GM23338 (cell line): ENCODE data around the gene USP33. TPM values are rescaled to one million over a fixed set of nuclear protein-coding genes. Genes with fewer than 3 reads are reported as not detected.

Source experiments
- ATAC-seq: fragments of 200-7000 bp; cut with Tn5 transposase; 3 replicates; pipeline ENCODE4 v1.9.1; 2020
- DNase-seq: peaks from one replicate; pipeline ENCODE4 v3.0.0-alpha.2; 2015; ENCODE audit warnings: low spot score
- H2AFZ ChIP-seq: fragments of 200-600 bp; sonication (generic); 2 replicates; pipeline ENCODE4 v1.8.0; 2016; ENCODE audit warnings: antibody characterized with exemption, mild to moderate bottlenecking, moderate library complexity
- H3F3A ChIP-seq: fragments of 200-600 bp; sonication (generic); replicated peaks from 2 replicates; pipeline ENCODE4 v1.8.0; 2017; ENCODE audit warnings: antibody characterized with exemption, mixed run types, low read depth
- H3K27ac ChIP-seq: fragments of 200-600 bp; sonication (generic); 2 replicates; pipeline ENCODE4 v1.6.1; 2016; ENCODE audit warnings: low read depth
- H3K27me3 ChIP-seq: fragments of 200-600 bp; sonication (generic); 2 replicates; pipeline ENCODE4 v1.8.0; 2016; ENCODE audit warnings: mild to moderate bottlenecking, mixed run types, moderate library complexity; ENCODE audit not compliant: insufficient read depth
- H3K36me3 ChIP-seq: fragments of 200-600 bp; sonication (generic); 2 replicates; pipeline ENCODE4 v1.8.0; 2016; ENCODE audit warnings: mild to moderate bottlenecking; ENCODE audit not compliant: insufficient read depth
- H3K4me1 ChIP-seq: fragments of 200-600 bp; sonication (generic); 2 replicates; pipeline ENCODE4 v1.8.0; 2016; ENCODE audit warnings: mild to moderate bottlenecking, moderate library complexity; ENCODE audit not compliant: insufficient read depth
- H3K4me2 ChIP-seq: fragments of 200-600 bp; sonication (generic); 2 replicates; pipeline ENCODE4 v1.7.1; 2017; ENCODE audit warnings: mixed run types
- H3K4me3 ChIP-seq: fragments of 200-600 bp; sonication (generic); 2 replicates; pipeline ENCODE4 v1.6.1; 2016; ENCODE audit warnings: mixed run types
- H3K79me2 ChIP-seq: fragments of 200-600 bp; sonication (generic); replicated peaks from 2 replicates; pipeline ENCODE4 v1.8.0; 2017; ENCODE audit warnings: mild to moderate bottlenecking; ENCODE audit not compliant: insufficient read depth
- H3K9me2 ChIP-seq: fragments of 200-600 bp; sonication (generic); 2 replicates; pipeline ENCODE4 v1.8.0; 2017; ENCODE audit not compliant: insufficient read depth
- H4K20me1 ChIP-seq: fragments of 200-600 bp; sonication (generic); replicated peaks from 2 replicates; pipeline ENCODE4 v1.8.0; 2017; ENCODE audit warnings: mild to moderate bottlenecking; ENCODE audit not compliant: insufficient read depth
- H3K27ac Mint-ChIP-seq: 2 replicates; pipeline ENCODE4 v1.8.0; 2020; ENCODE audit warnings: inconsistent platforms, mild to moderate bottlenecking, moderate library complexity, mixed read lengths
- H3K27me3 Mint-ChIP-seq: 3 replicates; pipeline ENCODE4 v1.8.0; 2022; ENCODE audit warnings: low read depth, mild to moderate bottlenecking, moderate library complexity, mixed read lengths, inconsistent platforms; ENCODE audit not compliant: insufficient read depth, poor library complexity
- H3K36me3 Mint-ChIP-seq: 3 replicates; pipeline ENCODE4 v1.8.0; 2021; ENCODE audit warnings: low read depth, mild to moderate bottlenecking, inconsistent platforms, moderate library complexity, mixed read lengths
- H3K4me1 Mint-ChIP-seq: 3 replicates; pipeline ENCODE4 v1.8.0; 2020; ENCODE audit warnings: mild to moderate bottlenecking, inconsistent platforms, mixed read lengths
- H3K4me3 Mint-ChIP-seq: 3 replicates; pipeline ENCODE4 v1.8.0; 2021; ENCODE audit warnings: moderate library complexity, mild to moderate bottlenecking, inconsistent platforms, mixed read lengths
- H3K9me3 Mint-ChIP-seq: 3 replicates; pipeline ENCODE4 v1.8.0; 2020; ENCODE audit warnings: moderate library complexity, mild to moderate bottlenecking, inconsistent platforms, mixed read lengths
- NANOG ChIP-seq: IDR thresholded peaks from 2 replicates; pipeline ENCODE4 v1.6.1; 2016; ENCODE audit warnings: antibody characterized with exemption, borderline replicate concordance
- STAT1 ChIP-seq: IDR thresholded peaks from one replicate; pipeline ENCODE4 v1.6.1; 2016; ENCODE audit warnings: antibody characterized with exemption; ENCODE audit not compliant: unreplicated experiment
- ZNF114 ChIP-seq: fragments of 250-450 bp; sonication (Bioruptor Pico); IDR thresholded peaks from 2 replicates; pipeline ENCODE4 v1.5.0; 2020; ENCODE audit warnings: mild to moderate bottlenecking, moderate library complexity
- polyA plus RNA-seq: library from polyadenylated mRNA; unstranded; fragments of >200 nt; fragmentation: Nextera tagmentation; extraction: Ambion mirVana; gene quantifications from 2 replicates; pipeline ENCODE4 v1.2.1, GENCODE V29; 2016
- total RNA-seq: library from RNA; depleted of rRNA; stranded (reverse); fragments of >200 nt; shearing (Covaris generic); gene quantifications from 2 replicates; pipeline ENCODE4 v1.2.3, GENCODE V29; 2014
- TF ChIP-seq, protein P1 (sequence below): fragments of 250-450 bp; sonication (Bioruptor Pico); IDR thresholded peaks from 2 replicates; pipeline ENCODE4 v1.5.0; 2020; ENCODE audit warnings: mild to moderate bottlenecking, moderate library complexity
- TF ChIP-seq, protein P2 (sequence below): IDR thresholded peaks from 2 replicates; pipeline ENCODE4 v1.6.1; 2016; ENCODE audit warnings: antibody characterized with exemption

USP33 gene
- total and polyA plus RNA-seq, 2 experiments from 2014 or later, result 42.4 to 63.9 TPM

DNA sequence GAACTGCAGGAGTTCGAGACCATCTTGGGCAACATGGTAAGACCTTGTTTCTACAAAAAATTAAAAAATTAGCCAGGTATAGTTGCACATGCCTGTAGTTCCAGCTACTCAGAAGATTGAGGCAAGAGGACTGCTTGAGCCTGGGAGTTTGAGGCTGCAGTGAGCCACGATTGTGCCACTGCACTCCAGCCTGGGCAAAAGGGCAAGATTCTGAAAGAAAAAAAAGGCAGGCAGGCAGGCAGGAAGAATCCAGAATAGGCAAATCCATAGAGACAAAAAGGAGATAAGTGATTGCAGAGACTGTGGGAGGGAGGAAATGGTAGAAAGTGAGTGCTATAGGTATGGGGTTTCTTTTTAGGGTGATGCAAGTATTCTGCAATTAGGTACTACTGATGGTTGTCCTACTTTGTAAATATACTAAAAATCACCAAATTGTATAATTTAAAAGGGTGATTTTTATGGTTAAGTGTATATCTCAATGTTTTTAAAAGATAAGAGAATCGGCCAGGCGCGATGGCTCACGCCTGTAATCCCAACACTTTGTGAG, 106.6 kb downstream of the USP33 start (continued):
- TF ChIP-seq, protein P1, sequence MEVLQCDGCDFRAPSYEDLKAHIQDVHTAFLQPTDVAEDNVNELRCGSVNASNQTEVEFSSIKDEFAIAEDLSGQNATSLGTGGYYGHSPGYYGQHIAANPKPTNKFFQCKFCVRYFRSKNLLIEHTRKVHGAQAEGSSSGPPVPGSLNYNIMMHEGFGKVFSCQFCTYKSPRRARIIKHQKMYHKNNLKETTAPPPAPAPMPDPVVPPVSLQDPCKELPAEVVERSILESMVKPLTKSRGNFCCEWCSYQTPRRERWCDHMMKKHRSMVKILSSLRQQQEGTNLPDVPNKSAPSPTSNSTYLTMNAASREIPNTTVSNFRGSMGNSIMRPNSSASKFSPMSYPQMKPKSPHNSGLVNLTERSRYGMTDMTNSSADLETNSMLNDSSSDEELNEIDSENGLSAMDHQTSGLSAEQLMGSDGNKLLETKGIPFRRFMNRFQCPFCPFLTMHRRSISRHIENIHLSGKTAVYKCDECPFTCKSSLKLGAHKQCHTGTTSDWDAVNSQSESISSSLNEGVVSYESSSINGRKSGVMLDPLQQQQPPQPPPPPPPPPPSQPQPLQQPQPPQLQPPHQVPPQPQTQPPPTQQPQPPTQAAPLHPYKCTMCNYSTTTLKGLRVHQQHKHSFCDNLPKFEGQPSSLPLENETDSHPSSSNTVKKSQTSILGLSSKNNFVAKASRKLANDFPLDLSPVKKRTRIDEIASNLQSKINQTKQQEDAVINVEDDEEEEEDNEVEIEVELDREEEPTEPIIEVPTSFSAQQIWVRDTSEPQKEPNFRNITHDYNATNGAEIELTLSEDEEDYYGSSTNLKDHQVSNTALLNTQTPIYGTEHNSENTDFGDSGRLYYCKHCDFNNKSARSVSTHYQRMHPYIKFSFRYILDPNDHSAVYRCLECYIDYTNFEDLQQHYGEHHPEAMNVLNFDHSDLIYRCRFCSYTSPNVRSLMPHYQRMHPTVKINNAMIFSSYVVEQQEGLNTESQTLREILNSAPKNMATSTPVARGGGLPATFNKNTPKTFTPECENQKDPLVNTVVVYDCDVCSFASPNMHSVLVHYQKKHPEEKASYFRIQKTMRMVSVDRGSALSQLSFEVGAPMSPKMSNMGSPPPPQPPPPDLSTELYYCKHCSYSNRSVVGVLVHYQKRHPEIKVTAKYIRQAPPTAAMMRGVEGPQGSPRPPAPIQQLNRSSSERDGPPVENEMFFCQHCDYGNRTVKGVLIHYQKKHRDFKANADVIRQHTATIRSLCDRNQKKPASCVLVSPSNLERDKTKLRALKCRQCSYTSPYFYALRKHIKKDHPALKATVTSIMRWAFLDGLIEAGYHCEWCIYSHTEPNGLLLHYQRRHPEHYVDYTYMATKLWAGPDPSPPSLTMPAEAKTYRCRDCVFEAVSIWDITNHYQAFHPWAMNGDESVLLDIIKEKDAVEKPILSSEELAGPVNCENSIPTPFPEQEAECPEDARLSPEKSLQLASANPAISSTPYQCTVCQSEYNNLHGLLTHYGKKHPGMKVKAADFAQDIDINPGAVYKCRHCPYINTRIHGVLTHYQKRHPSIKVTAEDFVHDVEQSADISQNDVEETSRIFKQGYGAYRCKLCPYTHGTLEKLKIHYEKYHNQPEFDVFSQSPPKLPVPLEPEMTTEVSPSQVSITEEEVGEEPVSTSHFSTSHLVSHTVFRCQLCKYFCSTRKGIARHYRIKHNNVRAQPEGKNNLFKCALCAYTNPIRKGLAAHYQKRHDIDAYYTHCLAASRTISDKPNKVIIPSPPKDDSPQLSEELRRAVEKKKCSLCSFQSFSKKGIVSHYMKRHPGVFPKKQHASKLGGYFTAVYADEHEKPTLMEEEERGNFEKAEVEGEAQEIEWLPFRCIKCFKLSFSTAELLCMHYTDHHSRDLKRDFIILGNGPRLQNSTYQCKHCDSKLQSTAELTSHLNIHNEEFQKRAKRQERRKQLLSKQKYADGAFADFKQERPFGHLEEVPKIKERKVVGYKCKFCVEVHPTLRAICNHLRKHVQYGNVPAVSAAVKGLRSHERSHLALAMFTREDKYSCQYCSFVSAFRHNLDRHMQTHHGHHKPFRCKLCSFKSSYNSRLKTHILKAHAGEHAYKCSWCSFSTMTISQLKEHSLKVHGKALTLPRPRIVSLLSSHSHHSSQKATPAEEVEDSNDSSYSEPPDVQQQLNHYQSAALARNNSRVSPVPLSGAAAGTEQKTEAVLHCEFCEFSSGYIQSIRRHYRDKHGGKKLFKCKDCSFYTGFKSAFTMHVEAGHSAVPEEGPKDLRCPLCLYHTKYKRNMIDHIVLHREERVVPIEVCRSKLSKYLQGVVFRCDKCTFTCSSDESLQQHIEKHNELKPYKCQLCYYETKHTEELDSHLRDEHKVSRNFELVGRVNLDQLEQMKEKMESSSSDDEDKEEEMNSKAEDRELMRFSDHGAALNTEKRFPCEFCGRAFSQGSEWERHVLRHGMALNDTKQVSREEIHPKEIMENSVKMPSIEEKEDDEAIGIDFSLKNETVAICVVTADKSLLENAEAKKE (CRISPR knock-in tag), result no peak
- TF ChIP-seq NANOG, result no peak
- no peak for TF ChIP-seq STAT1
- no peak for TF ChIP-seq ZNF114
- TF ChIP-seq, protein P2, sequence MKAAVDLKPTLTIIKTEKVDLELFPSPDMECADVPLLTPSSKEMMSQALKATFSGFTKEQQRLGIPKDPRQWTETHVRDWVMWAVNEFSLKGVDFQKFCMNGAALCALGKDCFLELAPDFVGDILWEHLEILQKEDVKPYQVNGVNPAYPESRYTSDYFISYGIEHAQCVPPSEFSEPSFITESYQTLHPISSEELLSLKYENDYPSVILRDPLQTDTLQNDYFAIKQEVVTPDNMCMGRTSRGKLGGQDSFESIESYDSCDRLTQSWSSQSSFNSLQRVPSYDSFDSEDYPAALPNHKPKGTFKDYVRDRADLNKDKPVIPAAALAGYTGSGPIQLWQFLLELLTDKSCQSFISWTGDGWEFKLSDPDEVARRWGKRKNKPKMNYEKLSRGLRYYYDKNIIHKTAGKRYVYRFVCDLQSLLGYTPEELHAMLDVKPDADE, result no peak

DNA sequence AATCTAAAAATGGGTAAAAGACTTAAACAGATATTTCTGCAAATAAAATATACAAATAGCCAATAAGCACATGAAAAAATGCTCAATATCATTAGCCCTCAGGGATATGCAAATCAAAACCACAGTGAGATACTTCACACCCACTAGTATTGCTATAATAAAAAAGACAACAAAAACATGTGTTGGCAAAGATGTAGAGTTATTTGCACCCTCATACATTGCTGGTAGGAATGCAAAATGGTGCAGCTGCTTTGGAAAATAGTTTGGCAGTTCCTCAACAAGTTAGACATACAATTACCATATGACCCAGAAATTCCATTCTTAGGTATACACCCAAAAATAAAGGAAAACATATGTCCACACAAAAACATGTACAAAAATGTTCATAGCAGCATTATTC, 107.4 kb downstream of the USP33 start:
- Histone ChIP-seq H3K36me3 (peaks cover 4% of the 10 kb centered on the region; the same call in 1 of the 2 replicates), H3F3A (no peaks in the 10 kb centered on the region), H3K79me2 (peaks cover 100% of the 10 kb centered on the region), H3K27me3 (no peaks in the 10 kb centered on the region), H3K4me2 (no peak overlapping the region), H3K4me1 (no peaks in the 10 kb centered on the region), H2AFZ (no peak overlapping the region), H3K9me2 (no peaks in the 10 kb centered on the region), H4K20me1 (peaks cover 5% of the 10 kb centered on the region; the same call in 1 of the 2 replicates), H3K4me3 (no peak overlapping the region), H3K27ac (no peak overlapping the region)
- peaks cover 34% of the 10 kb centered on the region for H3K9me3 Mint-ChIP-seq
- DNase-seq, result no peak
- H3K4me1 Mint-ChIP-seq, result no peaks in the 10 kb centered on the region
- TF ChIP-seq ZNF114, result no peak
- TF ChIP-seq, protein P1 (CRISPR knock-in tag), result no peak
- peaks cover 47% of the 10 kb centered on the region for H3K36me3 Mint-ChIP-seq
- peaks cover 2% of the 10 kb centered on the region for H3K27me3 Mint-ChIP-seq
- no peak overlapping the region for H3K4me3 Mint-ChIP-seq
- ATAC-seq, result no peak
- no peak overlapping the region for H3K27ac Mint-ChIP-seq
